Keratinocyte (primary cell): ENCODE data around the gene CD99L2.

Source experiments
- CTCF ChIP-seq, 3 experiments: IDR thresholded peaks in 1 of 3; conservative IDR thresholded peaks in 1 of 3; optimal IDR thresholded peaks in 1 of 3; 2 replicates in 2 of 3; 3 replicates in 1 of 3; pipeline versions ENCODE3 to v1.5.1; 2011; ENCODE audit warnings: low read length in 3 of 3, mild to moderate bottlenecking in 3 of 3, moderate library complexity in 2 of 3, control low read depth in 1 of 3, inconsistent platforms in 1 of 3; ENCODE audit not compliant: insufficient read depth in 2 of 3; ENCODE audit errors: extremely low read depth in 1 of 3
- EZH2 ChIP-seq: IDR thresholded peaks from one replicate; pipeline ENCODE4 v1.6.1; 2012; ENCODE audit warnings: inconsistent platforms, mild to moderate bottlenecking, low read length, moderate library complexity

- no peak for TF ChIP-seq CTCF (optimal IDR thresholded peaks at IDR 0.05 in 1 of 3, IDR thresholded peaks at IDR 0.05 in 1 of 3, conservative IDR thresholded peaks at IDR 0.05 in 1 of 3; ENCODE audit: extremely low read depth in 1 of 3, insufficient read depth in 2 of 3, low read length in 3 of 3)
- TF ChIP-seq EZH2, result no peak
Measured at GRCh38 chrX:150864127-150864526, 34.3 kb downstream of the CD99L2 start.
